H1 (cell line): ENCODE data around the gene ABCC11. TPM values are rescaled to one million over a fixed set of nuclear protein-coding genes. Genes with fewer than 3 reads are reported as not detected.

Experiments
- CTCF ChIA-PET: fragments of 300-600 bp; sonication (Branson Sonifier 250); formaldehyde crosslinking; loops from one replicate; lab custom pipeline; 2021; ENCODE audit not compliant: partially characterized antibody; lab: Charles Lee
- POLR2A ChIA-PET: fragments of 300-600 bp; sonication (Branson Sonifier 250); formaldehyde crosslinking; loops from one replicate; lab custom pipeline; 2021; ENCODE audit warnings: inconsistent platforms; ENCODE audit not compliant: partially characterized antibody; lab: Charles Lee
- DNase-seq, 2 experiments: peaks; one replicate each; pipeline versions ENCODE4 v3.0.0 to v3.0.0-alpha.2; 2010 to 2022; ENCODE audit warnings: low spot score in 2 of 2, low read depth in 1 of 2, mixed read lengths in 1 of 2
- FAIRE-seq: peaks from 2 replicates; lab custom pipeline; 2011; peaks lifted over from hg19 to GRCh38; lab: Jason Lieb, UNC
- H2AFZ ChIP-seq: 2 replicates; pipeline ENCODE4 v1.8.1; 2012; ENCODE audit warnings: low read length, inconsistent platforms
- H2AK5ac ChIP-seq: 2 replicates; pipeline ENCODE4 v1.6.1; 2013; ENCODE audit warnings: low read depth, low read length
- H2BK120ac ChIP-seq: replicated peaks from 2 replicates; pipeline ENCODE3; 2013; ENCODE audit warnings: low read depth, low read length, inconsistent platforms
- H2BK12ac ChIP-seq: 2 replicates; pipeline ENCODE4 v1.6.1; 2013; ENCODE audit warnings: low read depth, low read length
- H2BK15ac ChIP-seq: 2 replicates; pipeline ENCODE4 v1.6.1; 2013; ENCODE audit warnings: low read length
- H2BK20ac ChIP-seq: 2 replicates; pipeline ENCODE4 v1.6.1; 2013; ENCODE audit warnings: low read length
- H2BK5ac ChIP-seq: 2 replicates; pipeline ENCODE4 v1.6.1; 2013; ENCODE audit warnings: low read depth, low read length
- H3K14ac ChIP-seq: 2 replicates; pipeline ENCODE4 v1.6.1; 2013; ENCODE audit warnings: inconsistent platforms; ENCODE audit not compliant: insufficient read length
- H3K18ac ChIP-seq: 2 replicates; pipeline ENCODE4 v1.6.1; 2013; ENCODE audit warnings: low read length; ENCODE audit errors: extremely low read depth
- H3K23ac ChIP-seq: 2 replicates; pipeline ENCODE4 v1.6.1; 2013; ENCODE audit warnings: inconsistent platforms; ENCODE audit not compliant: insufficient read length
- H3K23me2 ChIP-seq: 2 replicates; pipeline ENCODE4 v1.6.1; 2013; ENCODE audit warnings: low read depth, low read length
- H3K27ac ChIP-seq: 2 replicates; pipeline ENCODE4 v1.6.1; 2011; ENCODE audit warnings: low read depth, low read length, inconsistent platforms
- H3K27me3 ChIP-seq, 4 experiments: replicated peaks in 1 of 4; 1 replicate in 1 of 4; 2 replicates in 3 of 4; pipeline versions ENCODE4 v1.6.1 to v1.8.1; 2011 to 2013; ENCODE audit warnings: low read length in 3 of 4, mild to moderate bottlenecking in 3 of 4, inconsistent platforms in 2 of 4, mixed read lengths in 2 of 4, moderate library complexity in 1 of 4; ENCODE audit not compliant: control insufficient read depth in 3 of 4, insufficient read depth in 3 of 4; ENCODE audit errors: extremely low read depth in 1 of 4
- H3K36me3 ChIP-seq, 4 experiments: 2 replicates each; pipeline versions ENCODE4 v1.6.1 to v1.8.1; 2011 to 2013; ENCODE audit warnings: mild to moderate bottlenecking in 4 of 4, low read length in 3 of 4, moderate library complexity in 2 of 4, control low read depth in 1 of 4, inconsistent platforms in 1 of 4; ENCODE audit not compliant: insufficient read depth in 4 of 4, control insufficient read depth in 2 of 4
- H3K4ac ChIP-seq: replicated peaks from 2 replicates; pipeline ENCODE3; 2013; ENCODE audit warnings: low read length, low read depth, mixed read lengths, inconsistent platforms; ENCODE audit not compliant: insufficient read length
- H3K4me1 ChIP-seq, 4 experiments: replicated peaks in 1 of 4; 1 replicate in 1 of 4; 2 replicates in 3 of 4; pipeline versions ENCODE4 v1.6.1 to v1.8.1; 2011 to 2013; ENCODE audit warnings: low read length in 3 of 4, inconsistent platforms in 2 of 4, mixed read lengths in 1 of 4; ENCODE audit not compliant: insufficient read depth in 4 of 4, control insufficient read depth in 3 of 4
- H3K4me2 ChIP-seq, 2 experiments: 2 replicates each; pipeline versions ENCODE4 v1.6.1 to v1.8.1; 2011 to 2013; ENCODE audit warnings: low read depth in 2 of 2, low read length in 2 of 2, control low read depth in 1 of 2, inconsistent platforms in 1 of 2, mild to moderate bottlenecking in 1 of 2; ENCODE audit not compliant: insufficient read depth in 1 of 2
- H3K4me3 ChIP-seq, 4 experiments: fragments of 200-600, 300-600 bp in 1 of 4; sonication (generic), shearing (Covaris generic), sonication (Bioruptor Twin) in 1 of 4; 2 replicates each; pipeline versions ENCODE4 v1.5.1 to v1.8.1; 2011 to 2016; ENCODE audit warnings: low read length in 4 of 4, low read depth in 3 of 4, control low read depth in 2 of 4, inconsistent platforms in 2 of 4, mild to moderate bottlenecking in 2 of 4, mixed read lengths in 1 of 4, moderate library complexity in 1 of 4; ENCODE audit not compliant: insufficient read depth in 2 of 4; ENCODE audit errors: extremely low read depth in 1 of 4
- H3K56ac ChIP-seq: replicated peaks from 2 replicates; pipeline ENCODE3; 2013; ENCODE audit warnings: low read depth, mild to moderate bottlenecking, mixed read lengths, low read length, inconsistent platforms; ENCODE audit not compliant: insufficient read length
- H3K79me1 ChIP-seq: 2 replicates; pipeline ENCODE4 v1.6.1; 2013; ENCODE audit warnings: low read depth, low read length, control low read depth
- H3K79me2 ChIP-seq, 2 experiments: 2 replicates each; pipeline versions ENCODE4 v1.6.1 to v1.8.1; 2012 to 2013; ENCODE audit warnings: low read length in 2 of 2, mild to moderate bottlenecking in 2 of 2, inconsistent platforms in 1 of 2; ENCODE audit not compliant: insufficient read depth in 2 of 2, control insufficient read depth in 1 of 2
- H3K9ac ChIP-seq, 4 experiments: replicated peaks in 1 of 4; 1 replicate in 1 of 4; 2 replicates in 3 of 4; pipeline versions ENCODE4 v1.6.1 to v1.8.1; 2011 to 2013; ENCODE audit warnings: low read depth in 3 of 4, low read length in 3 of 4, control low read depth in 2 of 4, mild to moderate bottlenecking in 2 of 4, moderate library complexity in 2 of 4, inconsistent platforms in 1 of 4; ENCODE audit errors: extremely low read depth in 1 of 4
- H3K9me3 ChIP-seq, 2 experiments: 2 replicates each; pipeline versions ENCODE4 v1.6.1 to v1.8.1; 2012 to 2013; ENCODE audit warnings: mild to moderate bottlenecking in 2 of 2, moderate library complexity in 2 of 2, control low read depth in 1 of 2, inconsistent platforms in 1 of 2, low read depth in 1 of 2, low read length in 1 of 2, mixed read lengths in 1 of 2; ENCODE audit not compliant: insufficient read depth in 2 of 2
- H4K20me1 ChIP-seq, 2 experiments: replicated peaks in 1 of 2; 2 replicates each; pipeline versions ENCODE3 to v1.8.1; 2011 to 2013; ENCODE audit warnings: inconsistent platforms in 2 of 2, low read length in 2 of 2, mild to moderate bottlenecking in 1 of 2; ENCODE audit not compliant: insufficient read depth in 2 of 2, control insufficient read depth in 1 of 2
- H4K5ac ChIP-seq: 2 replicates; pipeline ENCODE4 v1.6.1; 2013; ENCODE audit warnings: low read length, low read depth, mixed read lengths, inconsistent platforms; ENCODE audit not compliant: insufficient read length
- H4K8ac ChIP-seq: 2 replicates; pipeline ENCODE4 v1.8.0; 2013; ENCODE audit warnings: mild to moderate bottlenecking, moderate library complexity, low read length, inconsistent platforms; ENCODE audit not compliant: insufficient read depth; ENCODE audit errors: extremely low read depth
- H4K91ac ChIP-seq: replicated peaks from 2 replicates; pipeline ENCODE3; 2013; ENCODE audit warnings: low read length, mixed read lengths, inconsistent platforms; ENCODE audit not compliant: insufficient read length
- CHD2 ChIP-seq: IDR thresholded peaks from 2 replicates; pipeline ENCODE4 v1.6.1; 2012; ENCODE audit warnings: low read length, improper control_type of control experiment
- MAFK ChIP-seq: IDR thresholded peaks from 2 replicates; pipeline ENCODE4 v1.6.1; 2012; ENCODE audit warnings: low read depth, mild to moderate bottlenecking, improper control_type of control experiment, low read length
- PHF8 ChIP-seq: fragments of 200-600 bp; sonication (generic); conservative IDR thresholded peaks from 2 replicates; pipeline ENCODE4 v1.7.1; 2012; ENCODE audit warnings: low read depth, mild to moderate bottlenecking, inconsistent platforms, low read length, moderate library complexity
- SIN3A ChIP-seq, 2 experiments: IDR thresholded peaks in 1 of 2; conservative IDR thresholded peaks in 1 of 2; 2 replicates each; pipeline ENCODE4 v1.6.1; 2011 to 2012; ENCODE audit warnings: low read length in 2 of 2, improper control_type of control experiment in 1 of 2, low read depth in 1 of 2, mild to moderate bottlenecking in 1 of 2
- WGBS, 2 experiments: shearing (Covaris generic) in 1 of 2; methylation state at CpG; one replicate each; pipeline versions ENCODE4 v1.1.6 to v1.1.7; 2013 to 2015; ENCODE audit warnings: low lambda C conversion rate in 2 of 2, mixed read lengths in 2 of 2, inconsistent platforms in 1 of 2, low coverage in 1 of 2, missing lambda C conversion rate in 1 of 2; ENCODE audit not compliant: insufficient replicate concordance in 2 of 2, insufficient coverage in 1 of 2, insufficient read length in 1 of 2; ENCODE audit errors: extremely low coverage in 1 of 2, missing lambda C conversion rate in 1 of 2; 5-methylcytosine and 5-hydroxymethylcytosine counted together
- polyA plus RNA-seq, 7 experiments: library from polyadenylated mRNA; depleted of rRNA in 3 of 7; stranded (reverse) in 5 of 7; unstranded in 2 of 7; fragments of >200 nt in 5 of 7; fragments of 200-250 nt in 2 of 7; gene quantifications; 1 replicate in 5 of 7; 2 replicates in 1 of 7; 4 replicates in 1 of 7; pipeline versions ENCODE4 v1.2.1 to v1.2.3, GENCODE V29; 2011 to 2013; ENCODE audit warnings: missing spikeins in 2 of 7, mixed read lengths in 2 of 7
- total RNA-seq: library from RNA; stranded (reverse); fragmentation: NEBNext Ultra II Directional; extraction: Animal tissue kit (Norgen Biotek cat#: 25700); gene quantifications from 2 replicates; pipeline ENCODE4 v1.2.1, GENCODE V29; 2021

Gene ABCC11
- total and polyA plus RNA-seq, 2 of the 8 experiments (the other 6 are each of a cell fraction or from before 2014, with no cell fraction given) = 0.06 TPM; not detected in 1

- POLR2A ChIA-PET = no interaction called here
- H3K56ac ChIP-seq = no peak overlapping the region
- WGBS, 2 experiments = 95% methylated on average over 2 of the region's 2 CpGs; no CpG with 5 or more reads in 1 of the 2 experiments
- no peak overlapping the region for H4K5ac ChIP-seq
- no peak overlapping the region for H4K91ac ChIP-seq
- H3K18ac ChIP-seq = no peak overlapping the region
- H3K27ac ChIP-seq = no peak overlapping the region
- H2BK12ac ChIP-seq = no peak overlapping the region
- H3K4me2 ChIP-seq = no peak overlapping the region
- H2AK5ac ChIP-seq = no peak overlapping the region
- no peak overlapping the region for H2BK5ac ChIP-seq
- CTCF ChIA-PET = interaction anchor here (0.6 to 4.1 kb wide), 11 partner anchors 9 to 119 kb away, joined by 3 to 34 read pairs (median 4); no protein-coding TSS in a partner anchor
- no peak for FAIRE-seq
- H2AFZ ChIP-seq = no peak overlapping the region
- H3K4me1 ChIP-seq = no peaks in the 10 kb centered on the region
- H3K14ac ChIP-seq = no peak overlapping the region
- no peaks in the 10 kb centered on the region for H3K9me3 ChIP-seq
- TF ChIP-seq CHD2 = no peak
- TF ChIP-seq PHF8 = no peak
- TF ChIP-seq MAFK = no peak
- TF ChIP-seq SIN3A (conservative IDR thresholded peaks at IDR 0.05 in 1 of 2, IDR thresholded peaks at IDR 0.05 in 1 of 2; ENCODE audit: low read depth in 1 of 2, low read length in 2 of 2) = no peak
- H3K4ac ChIP-seq = no peak overlapping the region
- no peak overlapping the region for H3K4me3 ChIP-seq
- no peak for DNase-seq
- no peak overlapping the region for H2BK120ac ChIP-seq
- H3K36me3 ChIP-seq = no peaks in the 10 kb centered on the region
- no peaks in the 10 kb centered on the region for H3K27me3 ChIP-seq
- no peak overlapping the region for H2BK15ac ChIP-seq
- no peaks in the 10 kb centered on the region for H3K23me2 ChIP-seq
- no peak overlapping the region for H2BK20ac ChIP-seq
- H4K20me1 ChIP-seq = no peaks in the 10 kb centered on the region
- H3K23ac ChIP-seq = no peak overlapping the region
- H3K79me1 ChIP-seq = no peaks in the 10 kb centered on the region
- H4K8ac ChIP-seq = no peak overlapping the region
- no peak overlapping the region for H3K9ac ChIP-seq
- no peaks in the 10 kb centered on the region for H3K79me2 ChIP-seq
These were observed 128.5 kb downstream of the ABCC11 start for GRCh38 chr16:48118841-48119240.
